Stomach (tissue), 4 donors: ENCODE measurements around the gene SPPL2C.

ENCODE experiments used
- POLR2A ChIP-seq, 4 donors: fragments of 450-650 bp; IDR thresholded peaks; one replicate each; pipeline ENCODE4 v1.6.1; 2016; ENCODE audit warnings: antibody characterized with exemption in 4 of 4, control low read depth in 2 of 4, mild to moderate bottlenecking in 1 of 4, moderate library complexity in 1 of 4
- POLR2AphosphoS5 ChIP-seq, 3 donors: sonication (generic); formaldehyde crosslinking; IDR thresholded peaks; one replicate each; pipeline ENCODE4 v1.6.1; 2016; ENCODE audit warnings: antibody characterized with exemption in 3 of 3
- TF ChIP-seq, protein P1 (sequence below), 7 experiments: fragments of 450-650 bp in 4 of 7; fragments of 200-600 bp in 3 of 7; sonication (generic) in 3 of 7; IDR thresholded peaks; one replicate each; pipeline ENCODE4 v1.5.1; 2016 to 2019; ENCODE audit warnings: antibody characterized with exemption in 7 of 7, control low read depth in 2 of 7, mild to moderate bottlenecking in 1 of 7

DNA sequence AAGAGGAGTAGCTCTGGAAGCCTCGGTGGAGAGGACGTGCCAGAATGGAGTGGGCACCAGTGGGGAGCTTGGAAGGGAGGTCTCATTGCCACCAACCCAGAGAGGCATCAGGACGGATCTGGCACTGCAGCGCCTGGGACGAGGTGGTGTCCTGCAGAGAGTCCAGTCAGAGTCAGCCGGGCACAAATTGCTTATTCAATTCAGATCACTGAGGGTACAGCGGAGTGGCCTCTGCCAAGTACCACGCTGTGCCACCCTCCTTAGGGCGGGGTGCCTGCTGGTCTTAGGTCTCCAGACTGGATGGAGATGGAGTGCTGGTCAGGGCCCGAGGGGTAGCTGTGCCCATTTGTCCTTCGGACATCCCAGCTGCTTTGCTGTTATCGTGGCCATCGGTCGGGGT, 18.9 kb upstream of the SPPL2C start:
- TF ChIP-seq POLR2AphosphoS5 (IDR thresholded peaks at IDR 0.05) (no peak), POLR2A (IDR thresholded peaks at IDR 0.05) (no peak)
- TF ChIP-seq, protein P1, sequence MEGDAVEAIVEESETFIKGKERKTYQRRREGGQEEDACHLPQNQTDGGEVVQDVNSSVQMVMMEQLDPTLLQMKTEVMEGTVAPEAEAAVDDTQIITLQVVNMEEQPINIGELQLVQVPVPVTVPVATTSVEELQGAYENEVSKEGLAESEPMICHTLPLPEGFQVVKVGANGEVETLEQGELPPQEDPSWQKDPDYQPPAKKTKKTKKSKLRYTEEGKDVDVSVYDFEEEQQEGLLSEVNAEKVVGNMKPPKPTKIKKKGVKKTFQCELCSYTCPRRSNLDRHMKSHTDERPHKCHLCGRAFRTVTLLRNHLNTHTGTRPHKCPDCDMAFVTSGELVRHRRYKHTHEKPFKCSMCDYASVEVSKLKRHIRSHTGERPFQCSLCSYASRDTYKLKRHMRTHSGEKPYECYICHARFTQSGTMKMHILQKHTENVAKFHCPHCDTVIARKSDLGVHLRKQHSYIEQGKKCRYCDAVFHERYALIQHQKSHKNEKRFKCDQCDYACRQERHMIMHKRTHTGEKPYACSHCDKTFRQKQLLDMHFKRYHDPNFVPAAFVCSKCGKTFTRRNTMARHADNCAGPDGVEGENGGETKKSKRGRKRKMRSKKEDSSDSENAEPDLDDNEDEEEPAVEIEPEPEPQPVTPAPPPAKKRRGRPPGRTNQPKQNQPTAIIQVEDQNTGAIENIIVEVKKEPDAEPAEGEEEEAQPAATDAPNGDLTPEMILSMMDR (IDR thresholded peaks at IDR 0.05): no peak
